RWPE1 (cell line): ENCODE data around the gene STAT6.
A peak's percentile ranks its signal among the peaks of the same experiment; 100 is the strongest.

Source experiments
- CTCF ChIA-PET: fragments of 350-600 bp; sonication (Branson Sonifier 250); formaldehyde crosslinking; extraction: SDS; loops from one replicate; lab custom pipeline; 2021; lab: Yijun Ruan, JAX
- POLR2A ChIA-PET: fragments of 400-600 bp; formaldehyde crosslinking; extraction: SDS; loops from one replicate; lab custom pipeline; 2020; ENCODE audit warnings: antibody characterized with exemption; ENCODE audit not compliant: low non-redundant PET; lab: Yijun Ruan, JAX
- DNase-seq: peaks from one replicate; pipeline ENCODE4 v3.0.0; 2012; ENCODE audit warnings: low spot score
- H3K27ac ChIP-seq: fragments of 450-650 bp; 2 replicates; pipeline ENCODE4 v1.5.1; 2017
- TF ChIP-seq, protein P1 (sequence below): fragments of 450-650 bp; conservative IDR thresholded peaks from 2 replicates; pipeline ENCODE4 v1.5.1; 2017; ENCODE audit warnings: low read depth, mild to moderate bottlenecking

The STAT6 gene

DNA sequence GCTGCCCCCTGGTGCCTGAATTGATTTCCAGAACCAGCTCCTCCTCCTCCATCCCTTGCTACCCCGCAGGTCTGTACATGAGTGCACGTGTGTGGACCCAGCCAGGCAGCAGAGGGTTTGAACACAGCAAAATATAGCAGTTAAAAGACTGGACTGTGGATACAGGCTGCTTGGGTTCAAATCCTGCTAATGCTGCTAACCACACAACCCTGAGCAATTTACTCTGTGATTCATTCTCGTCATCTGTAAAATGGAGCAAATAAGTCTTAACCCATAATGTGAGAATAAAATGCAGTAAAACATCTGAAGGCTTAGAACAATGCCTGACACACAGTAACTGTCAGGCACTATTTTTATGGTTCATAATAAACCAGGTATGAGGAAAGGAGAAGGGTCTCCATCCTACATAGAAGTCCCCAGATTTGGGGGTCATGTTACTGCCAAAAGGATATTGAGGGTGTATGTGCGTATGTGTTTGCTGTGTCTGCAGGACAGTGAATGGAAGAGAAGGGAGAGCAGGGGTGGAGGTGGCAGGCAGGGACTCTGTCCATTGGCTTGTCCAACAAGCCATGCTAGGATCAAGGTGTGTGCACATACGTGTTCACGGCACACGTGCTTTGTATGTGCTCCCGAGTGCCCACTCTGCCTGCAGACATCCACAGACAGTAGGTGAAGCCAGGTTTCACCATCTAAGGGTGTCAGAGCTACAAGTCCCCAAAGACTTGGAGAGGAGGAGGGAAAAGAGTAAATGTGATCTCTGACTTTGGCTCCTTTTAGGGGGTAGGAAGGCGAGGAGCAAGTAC, 1.5 kb upstream of the STAT6 start:
- ChIA-PET POLR2A (interaction anchor here (0.6 to 3.0 kb wide), 14 partner anchors 14 to 130 kb away, joined by 3 to 37 read pairs (median 8); partner anchors contain the start of genes LRP1, NAB2, NEMP1 and TAC3), CTCF (interaction anchor here (0.5 to 2.6 kb wide), 31 partner anchors 9 to 420 kb away, joined by 3 to 35 read pairs (median 4); partner anchors contain the start of genes LRP1, NEMP1 and ZBTB39)
- TF ChIP-seq, protein P1, sequence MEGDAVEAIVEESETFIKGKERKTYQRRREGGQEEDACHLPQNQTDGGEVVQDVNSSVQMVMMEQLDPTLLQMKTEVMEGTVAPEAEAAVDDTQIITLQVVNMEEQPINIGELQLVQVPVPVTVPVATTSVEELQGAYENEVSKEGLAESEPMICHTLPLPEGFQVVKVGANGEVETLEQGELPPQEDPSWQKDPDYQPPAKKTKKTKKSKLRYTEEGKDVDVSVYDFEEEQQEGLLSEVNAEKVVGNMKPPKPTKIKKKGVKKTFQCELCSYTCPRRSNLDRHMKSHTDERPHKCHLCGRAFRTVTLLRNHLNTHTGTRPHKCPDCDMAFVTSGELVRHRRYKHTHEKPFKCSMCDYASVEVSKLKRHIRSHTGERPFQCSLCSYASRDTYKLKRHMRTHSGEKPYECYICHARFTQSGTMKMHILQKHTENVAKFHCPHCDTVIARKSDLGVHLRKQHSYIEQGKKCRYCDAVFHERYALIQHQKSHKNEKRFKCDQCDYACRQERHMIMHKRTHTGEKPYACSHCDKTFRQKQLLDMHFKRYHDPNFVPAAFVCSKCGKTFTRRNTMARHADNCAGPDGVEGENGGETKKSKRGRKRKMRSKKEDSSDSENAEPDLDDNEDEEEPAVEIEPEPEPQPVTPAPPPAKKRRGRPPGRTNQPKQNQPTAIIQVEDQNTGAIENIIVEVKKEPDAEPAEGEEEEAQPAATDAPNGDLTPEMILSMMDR, result peak; percentile 76
- DNase-seq, result no peak
- peak overlapping the region; percentile 100 for H3K27ac ChIP-seq

DNA sequence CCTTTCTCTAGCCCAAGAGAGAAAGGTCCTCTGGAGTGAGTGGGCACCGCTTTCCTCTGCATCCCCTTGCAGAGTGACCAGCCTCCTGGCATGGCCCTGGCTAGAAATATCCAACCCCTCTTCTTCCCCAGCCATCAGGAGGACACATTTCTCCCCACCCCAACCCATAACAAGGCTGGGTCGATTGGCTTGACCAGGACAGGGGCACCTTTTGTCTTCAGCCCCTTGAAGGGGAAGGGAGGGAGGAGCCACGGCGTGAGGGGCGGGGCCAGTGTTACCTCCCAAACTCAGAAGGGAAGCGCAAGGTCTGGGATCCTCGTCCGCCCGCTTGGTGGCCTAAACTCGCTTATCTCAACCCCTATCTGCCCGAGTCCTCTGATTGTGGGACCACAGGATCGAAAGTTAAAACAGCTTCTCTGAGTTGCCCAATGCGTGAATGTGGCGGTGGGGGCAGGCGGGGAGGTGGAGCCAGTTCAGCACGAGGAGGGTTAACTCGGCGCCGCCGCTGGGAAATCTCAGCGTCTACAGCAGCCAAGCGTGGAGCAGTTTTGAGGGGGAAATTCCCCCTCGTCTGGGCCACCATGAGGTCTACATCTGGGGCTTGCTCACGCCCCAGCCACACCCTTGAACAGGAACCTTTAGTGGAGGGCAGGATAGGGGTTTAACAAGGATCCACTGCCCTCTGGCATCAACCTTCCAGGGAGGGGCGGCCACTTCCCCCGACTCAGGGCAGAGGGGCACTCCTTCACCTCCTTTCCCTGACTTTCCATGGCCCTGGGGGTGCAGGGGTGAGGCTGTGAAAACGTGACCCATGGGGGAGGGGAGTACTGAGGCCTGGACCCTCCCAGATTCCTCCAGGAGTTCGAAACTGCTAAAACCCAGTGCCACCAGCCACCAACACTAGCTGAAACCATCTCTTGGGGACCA, 795 bp downstream of the STAT6 start:
- peak; percentile 48 for DNase-seq

DNA sequence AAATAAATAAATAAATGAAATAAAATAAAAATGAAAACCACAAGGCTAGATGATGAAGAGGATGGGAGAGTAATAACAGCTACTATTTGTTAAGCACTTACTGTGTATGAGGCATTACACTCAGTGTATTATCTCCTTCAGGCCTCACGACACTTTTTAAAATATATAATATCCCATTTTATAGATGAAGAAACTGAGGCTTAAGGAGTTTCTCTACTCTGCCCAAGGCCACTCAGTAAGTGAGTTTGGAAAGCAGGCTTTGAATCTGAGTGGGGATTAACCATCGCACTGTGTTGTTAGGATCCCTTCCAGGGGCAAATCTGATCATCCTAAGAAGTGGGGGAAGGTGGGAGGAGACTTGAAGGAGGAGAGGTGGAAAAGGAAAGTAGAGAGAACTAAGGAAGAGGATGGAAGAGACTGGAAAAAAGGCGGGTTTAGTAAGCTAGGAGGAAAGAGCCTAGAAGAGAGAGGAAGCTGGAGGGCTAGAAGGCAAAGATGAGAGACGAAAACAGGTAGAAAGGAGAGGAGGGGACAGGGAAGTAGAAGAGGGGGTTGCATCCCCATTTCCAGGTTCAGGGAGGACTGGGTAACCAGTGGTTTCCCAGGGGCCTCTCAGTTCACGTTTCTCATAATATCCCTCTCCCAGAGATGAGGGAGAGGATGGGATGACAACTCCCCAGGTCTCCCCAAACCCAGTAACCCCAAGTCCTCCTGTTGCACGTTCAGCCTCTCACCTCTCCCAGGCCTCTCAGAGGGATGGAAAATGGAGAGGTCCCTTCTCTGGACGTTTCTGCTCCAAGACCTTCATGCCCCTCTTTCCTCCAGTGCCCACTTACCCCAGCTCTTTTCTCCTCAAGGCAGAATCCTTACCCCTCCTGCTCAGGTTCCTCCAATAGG, 1.7 kb downstream of the STAT6 start:
- TF ChIP-seq, protein P1, result no peak
- H3K27ac ChIP-seq, result peak overlapping the region; percentile 100
- DNase-seq, result no peak
- POLR2A ChIA-PET, result interaction anchor here (1.0 to 3.0 kb wide), 2 partner anchors 12 to 22 kb away, joined by 3 to 37 read pairs; partner anchors contain the start of gene NAB2
- CTCF ChIA-PET, result no interaction called here

More for the DNA sequence above, 795 bp downstream of the STAT6 start:
- H3K27ac ChIP-seq, result peak overlapping the region; percentile 100
- CTCF ChIA-PET, result interaction anchor here (0.9 to 2.6 kb wide), 6 partner anchors 20 to 102 kb away, joined by 3 to 35 read pairs (median 4); no protein-coding TSS in a partner anchor
- TF ChIP-seq, protein P1, result no peak
- POLR2A ChIA-PET, result interaction anchor here (0.9 to 3.0 kb wide), 10 partner anchors 13 to 119 kb away, joined by 3 to 37 read pairs (median 10); partner anchors contain the start of genes LRP1, NAB2 and NEMP1

DNA sequence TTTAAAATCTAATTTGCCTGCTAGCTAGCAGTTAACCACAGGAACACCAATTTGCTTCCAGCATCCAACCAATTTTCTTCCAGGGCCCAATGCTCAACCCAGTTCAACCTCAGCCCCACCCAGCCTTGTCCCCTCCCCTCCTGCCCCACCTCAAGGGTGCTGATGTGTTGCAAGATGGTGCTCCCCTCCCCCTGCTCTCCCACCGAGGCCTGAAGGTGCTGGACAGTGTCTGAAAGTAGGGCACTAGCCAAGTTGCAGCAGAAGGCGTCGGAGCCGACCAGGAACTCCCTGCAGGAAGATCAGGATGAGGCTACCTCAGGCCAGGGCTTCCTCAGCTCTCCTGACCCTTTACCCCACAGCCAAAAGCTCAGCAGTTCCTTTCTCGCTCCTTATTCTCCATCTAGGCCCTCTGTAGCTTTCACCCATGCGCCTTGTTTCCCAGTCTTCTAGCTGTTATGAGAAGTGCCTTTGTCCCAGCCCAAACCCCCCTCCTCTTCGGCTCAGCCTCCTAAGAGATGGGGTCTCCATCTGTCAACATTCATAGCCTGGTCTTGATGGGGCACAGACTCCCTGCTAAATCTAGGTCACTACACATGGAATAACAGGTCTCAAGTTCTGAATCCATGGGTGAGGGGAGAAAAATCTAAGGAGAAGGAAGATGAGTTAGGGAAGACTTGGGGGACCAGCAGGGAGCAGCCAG, 3.6 kb downstream of the STAT6 start:
- H3K27ac ChIP-seq, result peak overlapping the region; percentile 60
- POLR2A ChIA-PET, result no interaction called here
- no peak for DNase-seq
- CTCF ChIA-PET, result interaction anchor here (0.9 kb wide), 1 partner anchor 38 kb away, joined by 3 read pairs; no protein-coding TSS in a partner anchor
- TF ChIP-seq, protein P1, result no peak

DNA sequence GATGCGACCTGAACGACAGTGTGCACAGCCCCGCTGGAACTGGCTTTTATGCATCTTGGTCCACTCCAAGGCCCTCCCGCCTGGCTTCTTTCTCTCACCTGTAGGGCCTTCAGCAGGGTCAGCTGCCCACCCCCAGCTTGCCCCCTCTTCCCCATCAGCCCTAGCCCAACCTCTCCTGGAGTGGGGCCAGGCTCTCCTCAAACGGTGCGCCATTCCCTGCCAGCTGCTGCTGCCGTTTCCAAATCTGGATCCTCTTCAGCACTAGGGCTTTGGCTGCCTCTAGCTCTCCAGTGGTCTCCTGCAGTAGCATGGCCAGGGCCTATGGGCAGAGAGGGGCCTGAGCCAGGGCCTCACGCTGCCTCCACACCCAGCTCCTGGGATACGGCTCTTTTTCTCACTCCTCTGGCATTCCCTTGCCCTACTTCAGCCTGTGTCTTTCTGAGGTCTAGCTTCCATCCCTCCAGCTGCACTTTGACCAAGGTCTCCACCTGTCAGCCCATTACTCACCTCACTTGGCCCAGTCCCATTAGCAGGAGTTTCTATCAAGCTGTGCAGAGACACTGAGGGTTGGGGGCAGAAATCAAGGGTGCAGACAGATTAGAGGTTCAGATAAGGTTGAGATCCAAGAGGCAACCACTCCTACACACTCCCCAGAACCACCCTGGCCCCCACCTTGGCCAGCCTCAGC, 5.0 kb downstream of the STAT6 start:
- TF ChIP-seq, protein P1, result no peak
- H3K27ac ChIP-seq, result peak overlapping the region; percentile 41
- DNase-seq, result no peak
- CTCF ChIA-PET, result no interaction called here
- POLR2A ChIA-PET, result no interaction called here
